Fibroblast of peridontal ligament (primary cell): ENCODE measurements around the gene CDPF1.
"Not testable (repeated sequence)": the region's sequence is repeated elsewhere in the genome, so short reads cannot be mapped to it uniquely, and the experiment has no call there.

ENCODE experiments used
- DNase-seq: peaks from one replicate; pipeline ENCODE4 v3.0.0-alpha.2; 2010; ENCODE audit errors: extremely low read depth

The CDPF1 gene

DNA sequence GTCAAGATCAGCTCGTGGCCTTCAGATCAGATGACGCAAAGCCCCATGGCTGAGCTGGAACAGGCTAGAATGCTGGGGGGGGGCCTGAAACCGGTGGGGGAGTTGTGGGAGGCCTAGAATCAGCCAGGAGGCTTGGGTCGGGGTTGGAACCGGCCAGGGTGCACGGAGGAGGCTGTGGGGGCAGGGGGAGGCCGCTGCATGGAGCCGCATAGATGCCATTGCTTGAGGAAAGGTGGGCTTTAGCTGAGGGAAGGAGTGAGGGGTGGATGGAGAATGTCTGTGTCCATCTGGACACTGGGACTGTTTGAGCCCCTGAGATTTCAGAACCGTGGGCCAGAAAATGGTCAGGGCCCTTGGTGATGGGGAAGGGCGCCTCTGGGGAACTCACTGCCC, 25.2 kb downstream of the CDPF1 start:
- no peak for DNase-seq

DNA sequence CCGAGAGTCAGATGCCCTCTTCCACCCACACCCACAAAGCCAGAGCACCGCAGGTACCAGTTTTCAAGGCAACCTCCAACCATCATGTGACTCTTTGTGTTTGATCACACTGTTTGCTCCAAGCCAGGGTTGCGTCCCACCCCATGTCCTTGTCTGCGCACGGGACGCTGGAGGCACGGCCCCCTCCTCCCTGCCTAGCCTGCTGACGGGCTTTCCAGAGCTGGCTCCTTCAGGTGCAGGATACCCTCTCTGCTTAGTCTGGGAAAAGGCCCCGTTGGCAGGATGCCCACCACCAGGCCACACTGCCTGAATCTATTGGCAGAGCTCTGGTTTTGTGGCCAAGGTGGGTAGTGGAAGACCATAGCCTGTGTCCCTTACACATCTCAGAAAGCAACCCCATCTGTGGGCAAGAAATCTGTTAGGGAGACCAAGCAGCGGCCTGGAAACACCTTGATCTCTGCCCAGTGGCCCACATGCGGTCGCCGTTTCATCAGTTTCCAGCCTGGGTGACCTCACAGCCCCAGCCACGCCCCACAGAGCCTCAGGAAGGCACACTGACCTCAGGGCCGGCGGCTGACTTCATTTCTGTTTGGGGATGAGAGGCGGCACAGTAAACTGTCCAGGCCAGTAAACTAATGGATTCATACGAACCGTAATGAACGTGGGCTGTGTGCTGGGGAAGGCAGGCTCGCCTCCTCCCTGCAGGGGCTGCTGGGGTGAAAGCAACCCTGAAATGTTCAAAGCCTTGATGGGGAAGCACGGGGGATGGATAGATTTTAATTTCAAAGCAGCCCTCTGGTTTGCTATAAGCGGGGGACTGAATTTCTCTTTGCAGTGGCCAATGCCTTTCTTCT, 25.8 kb downstream of the CDPF1 start:
- no peak for DNase-seq

DNA sequence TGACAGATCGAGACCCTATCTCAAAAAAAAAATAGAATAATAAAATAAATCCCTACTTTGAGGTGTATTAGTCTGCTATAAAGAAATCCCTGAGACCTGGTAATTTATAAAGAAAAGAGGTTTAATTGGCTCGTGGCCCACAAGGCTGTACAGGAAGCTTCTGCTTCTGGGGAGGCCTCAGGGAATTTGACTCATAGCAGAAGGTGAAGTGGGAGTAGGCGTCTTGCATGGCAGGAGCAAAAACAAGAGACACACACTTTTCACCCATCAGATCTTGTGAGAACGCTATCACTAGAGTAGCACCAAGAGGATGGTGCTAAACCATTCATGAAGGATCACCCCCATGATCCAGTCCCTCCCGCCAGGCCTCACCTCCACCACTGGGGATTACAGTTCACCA, 29.2 kb downstream of the CDPF1 start:
- no peak for DNase-seq

DNA sequence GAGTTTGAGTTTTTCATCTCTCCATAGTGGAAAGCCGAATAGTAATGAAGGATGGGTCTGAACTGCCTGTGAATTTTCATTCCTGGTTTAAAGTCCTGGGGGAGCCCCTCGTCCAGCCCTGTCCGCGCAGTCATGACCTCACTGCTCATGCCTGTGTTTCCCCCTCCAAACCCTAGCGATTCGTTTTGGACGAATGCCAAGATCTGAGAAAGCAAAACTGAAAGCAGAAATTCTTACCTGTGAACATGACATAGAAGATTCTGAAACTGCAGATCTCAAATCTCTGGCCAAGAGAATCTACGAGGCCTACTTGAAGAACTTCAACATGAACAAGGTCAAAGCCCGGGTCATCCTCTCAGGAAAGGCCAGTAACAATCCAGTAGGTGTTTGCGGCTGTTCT, 30.5 kb downstream of the CDPF1 start:
- no peak for DNase-seq

DNA sequence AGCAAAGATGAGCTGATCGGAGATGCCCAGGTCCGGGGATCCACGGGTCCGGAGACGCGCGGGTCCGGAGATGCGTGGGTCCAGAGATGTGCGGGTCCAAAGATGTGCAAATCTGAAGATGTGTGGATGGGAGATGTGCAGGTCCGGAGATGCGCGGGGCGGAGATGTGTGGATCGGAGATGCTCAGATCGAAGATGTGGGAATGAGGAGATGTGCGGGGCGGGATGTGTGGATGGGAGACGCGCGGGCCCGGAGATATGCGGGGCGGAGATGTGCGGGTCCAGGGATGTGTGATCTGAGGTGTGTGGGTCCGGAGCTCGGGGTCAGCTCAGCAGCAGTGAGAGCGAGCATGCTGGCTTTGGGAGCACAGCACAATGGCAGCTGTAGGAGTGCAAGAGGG, 35.5 kb downstream of the CDPF1 start:
- DNase-seq, result no peak

DNA sequence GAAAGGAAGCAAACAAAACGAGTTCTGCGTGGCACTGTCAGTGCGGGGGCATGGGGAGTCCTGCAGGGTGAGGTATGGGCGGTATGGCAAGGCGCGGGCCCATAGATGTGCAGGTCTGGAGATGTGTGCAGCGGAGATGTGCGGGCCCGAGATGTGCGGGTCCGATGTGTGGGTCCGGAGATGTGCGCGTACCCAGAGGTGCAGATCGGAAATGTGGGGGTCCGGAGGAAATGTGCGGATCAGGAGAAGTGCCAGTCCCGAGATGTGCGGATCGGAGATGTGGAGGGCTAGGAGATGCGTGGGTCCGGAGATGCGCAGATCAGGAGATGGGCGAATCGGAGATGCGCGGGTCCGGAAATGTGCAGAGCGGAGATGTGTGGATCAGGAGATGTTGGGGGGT, 35.9 kb downstream of the CDPF1 start:
- no peak for DNase-seq

DNA sequence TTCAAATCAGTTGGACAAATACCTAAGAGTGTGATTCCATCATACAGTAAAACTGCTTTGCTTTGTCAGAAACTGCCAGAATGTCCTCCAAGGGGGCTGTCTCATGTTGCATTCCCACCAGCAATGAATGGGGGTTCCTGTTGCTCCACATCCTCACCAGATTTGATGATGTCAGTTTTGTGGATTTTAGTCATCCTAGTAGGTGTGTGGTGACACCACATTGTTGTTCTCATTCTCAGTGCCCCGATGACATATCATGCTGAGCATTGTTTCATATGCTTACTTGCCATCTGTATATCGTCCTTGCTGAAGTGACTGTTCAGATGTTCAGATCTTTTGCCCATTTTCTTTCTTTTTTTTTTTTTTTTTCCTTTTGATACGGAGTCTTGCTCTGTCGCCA, 37.0 kb downstream of the CDPF1 start:
- DNase-seq, result no peak

DNA sequence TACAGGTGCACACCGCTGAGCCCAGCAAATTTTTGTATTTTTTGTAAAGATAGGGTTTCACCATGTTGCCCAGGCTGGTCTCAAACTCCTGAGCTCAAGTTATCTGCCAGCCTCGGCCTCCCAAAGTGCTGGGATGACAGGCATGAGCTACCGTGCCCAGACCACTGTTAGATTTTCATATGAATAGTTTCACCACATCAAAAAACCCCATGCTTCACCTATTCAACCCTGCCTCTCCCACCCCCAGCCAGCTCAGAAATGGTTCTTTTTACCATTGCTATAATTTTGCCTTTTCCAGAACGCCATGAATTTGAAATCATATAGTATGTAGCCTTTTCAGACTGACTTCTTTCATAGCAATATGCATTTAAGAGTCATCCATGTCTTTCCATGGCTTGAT, 37.9 kb downstream of the CDPF1 start:
- DNase-seq, result no peak

DNA sequence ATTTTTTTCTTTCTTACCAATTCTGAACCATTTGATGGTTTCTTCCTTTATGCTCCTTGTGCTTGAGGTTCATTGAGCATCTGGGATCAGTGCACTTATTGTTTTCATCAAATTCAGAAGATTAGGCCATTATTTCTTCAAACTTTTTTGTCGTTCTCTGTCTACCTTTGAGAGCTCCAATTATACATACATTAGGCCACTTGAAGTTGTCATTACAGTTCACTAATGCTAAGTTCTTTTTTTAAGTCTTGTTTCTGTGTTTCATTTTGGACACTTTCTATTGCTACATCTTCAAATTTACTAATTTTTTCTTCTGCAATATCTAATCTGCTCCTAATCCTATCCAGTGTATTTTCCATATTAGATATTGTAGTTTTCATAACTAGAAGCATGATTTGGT, 40.8 kb downstream of the CDPF1 start:
- DNase-seq, result peak; percentile 8

DNA sequence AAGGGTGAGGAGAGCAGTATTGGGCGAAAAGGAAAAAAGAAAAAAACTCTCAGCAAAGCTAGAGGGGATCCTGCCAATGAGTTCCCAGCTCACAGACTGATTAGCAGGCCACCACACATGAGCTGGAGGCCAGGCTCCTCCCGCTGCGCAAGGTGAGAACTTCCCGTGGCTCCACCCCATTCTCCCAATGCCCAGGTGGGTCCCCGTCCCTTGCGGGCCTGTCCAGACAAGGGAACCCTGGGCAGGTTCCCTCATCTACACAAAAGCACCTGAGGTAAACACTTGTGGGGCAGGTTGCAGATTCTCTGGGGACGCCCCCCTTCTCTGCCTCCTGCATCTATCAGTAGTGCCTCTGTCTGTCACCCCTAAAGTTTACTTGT, 46.5 kb downstream of the CDPF1 start:
- no peak for DNase-seq

DNA sequence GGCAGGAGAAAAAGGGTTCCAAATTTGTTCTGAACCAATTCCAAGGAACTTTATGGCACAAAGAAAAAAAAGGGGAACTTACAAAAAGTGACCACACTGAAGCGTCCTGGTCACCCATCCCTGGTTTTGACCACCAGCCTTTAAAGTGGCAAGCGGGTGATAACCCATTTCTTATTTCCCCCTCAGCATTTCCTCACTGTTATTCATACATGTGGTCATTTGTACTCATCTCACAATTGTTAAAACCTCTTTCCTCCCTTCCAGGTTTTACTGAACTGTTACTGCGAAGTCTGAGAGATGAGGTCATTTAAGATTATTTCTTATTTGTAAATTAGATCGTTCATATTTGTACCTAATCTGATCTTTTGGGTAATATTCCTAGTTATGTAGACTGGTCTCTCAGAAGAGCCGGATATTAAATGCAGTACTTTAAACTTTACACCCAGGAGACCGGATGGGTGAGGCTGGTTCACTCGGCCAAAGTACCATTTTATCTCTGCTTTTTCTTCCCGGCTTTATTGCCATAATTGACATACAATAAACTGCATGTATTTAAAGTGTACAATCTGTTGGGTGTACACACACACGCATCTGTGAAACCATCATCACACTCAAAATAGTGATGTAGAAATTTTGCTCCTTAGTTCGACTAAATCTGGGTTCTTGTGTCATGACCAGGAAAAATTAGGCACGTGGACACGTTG, 47.0 kb downstream of the CDPF1 start:
- no peak for DNase-seq

DNA sequence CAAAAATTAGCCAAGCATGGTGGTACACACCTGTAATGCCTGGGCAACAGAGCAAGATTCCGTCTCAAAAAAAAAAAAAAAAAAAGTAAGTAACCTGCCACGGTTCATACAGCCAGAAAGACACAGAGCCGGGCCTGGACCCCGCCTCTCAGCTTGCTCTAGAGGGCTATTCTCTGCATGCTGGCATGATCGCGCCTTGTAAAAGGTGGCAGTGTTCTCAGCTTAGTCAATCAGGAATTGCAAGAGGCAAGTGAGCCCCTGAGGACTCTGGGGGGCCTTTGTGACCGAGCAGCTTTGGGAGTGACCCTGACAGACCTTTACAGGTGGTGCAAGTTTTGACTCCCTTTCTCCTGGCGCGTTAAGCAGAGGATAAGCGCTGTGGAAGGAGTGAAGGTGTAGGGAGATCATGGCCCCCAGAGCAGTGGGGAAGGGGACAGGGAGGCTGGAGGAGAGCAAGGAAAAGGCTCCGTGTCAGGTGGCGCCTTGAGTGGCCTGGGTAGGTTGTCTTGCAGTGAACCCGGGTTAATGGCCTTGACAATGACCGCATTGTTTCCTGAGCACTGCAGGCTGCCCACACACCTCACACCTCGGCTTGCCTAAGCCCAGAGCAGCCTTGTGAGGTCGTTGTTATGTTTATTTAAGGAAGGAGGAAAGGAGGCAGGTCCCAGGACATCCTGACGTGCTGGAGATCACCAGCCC, 48.9 kb downstream of the CDPF1 start:
- no peak for DNase-seq

DNA sequence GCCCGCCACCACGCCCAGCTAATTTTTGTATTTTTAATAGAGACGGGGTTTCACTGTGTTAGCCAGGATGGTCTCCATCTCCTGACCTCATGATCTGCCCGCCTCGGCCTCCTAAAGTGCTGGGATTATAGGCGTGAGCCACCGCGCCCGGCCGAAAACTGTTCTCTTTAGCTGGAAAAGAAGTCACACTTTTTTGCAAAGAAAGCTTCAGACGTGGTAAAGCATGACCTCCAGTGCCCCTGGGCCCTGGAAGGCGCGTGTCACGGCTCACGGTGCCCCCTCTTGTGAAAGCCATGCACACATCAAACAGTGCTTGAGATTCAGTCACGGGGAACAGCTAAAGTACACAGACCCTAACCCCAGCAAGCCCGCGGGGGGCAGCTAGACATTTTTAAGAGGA, 51.3 kb downstream of the CDPF1 start:
- not testable (repeated sequence) for DNase-seq

DNA sequence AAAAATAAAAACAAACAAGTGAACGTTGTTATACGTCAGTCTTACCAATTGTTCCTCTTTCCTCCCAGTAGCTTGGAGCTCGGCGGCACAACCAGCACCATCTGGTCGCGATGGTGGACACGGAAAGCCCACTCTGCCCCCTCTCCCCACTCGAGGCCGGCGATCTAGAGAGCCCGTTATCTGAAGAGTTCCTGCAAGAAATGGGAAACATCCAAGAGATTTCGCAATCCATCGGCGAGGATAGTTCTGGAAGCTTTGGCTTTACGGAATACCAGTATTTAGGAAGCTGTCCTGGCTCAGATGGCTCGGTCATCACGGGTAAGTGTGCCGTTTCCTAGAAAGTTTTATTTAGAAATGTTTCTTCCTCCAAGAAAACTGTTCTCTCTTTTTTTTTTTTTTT, 51.8 kb downstream of the CDPF1 start:
- no peak for DNase-seq

DNA sequence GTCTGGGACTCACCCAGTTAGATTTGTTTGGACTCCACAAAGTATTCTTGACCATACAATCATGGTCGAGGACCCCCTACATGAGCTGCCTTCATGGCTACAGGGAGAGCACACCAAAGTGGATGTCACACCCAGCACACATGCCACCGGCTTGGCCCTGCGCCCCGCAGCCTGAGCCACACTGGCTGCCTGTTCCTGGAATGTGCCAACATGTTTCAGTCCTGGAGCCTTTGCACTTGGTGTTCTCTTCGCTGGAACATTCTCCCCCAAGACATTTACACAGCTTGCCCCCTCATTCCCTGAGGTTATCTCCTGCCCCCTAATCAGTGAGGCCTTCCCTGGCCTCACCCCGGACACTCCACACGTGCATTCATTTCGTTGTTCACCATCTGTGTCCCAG, 53.8 kb downstream of the CDPF1 start:
- no peak for DNase-seq

DNA sequence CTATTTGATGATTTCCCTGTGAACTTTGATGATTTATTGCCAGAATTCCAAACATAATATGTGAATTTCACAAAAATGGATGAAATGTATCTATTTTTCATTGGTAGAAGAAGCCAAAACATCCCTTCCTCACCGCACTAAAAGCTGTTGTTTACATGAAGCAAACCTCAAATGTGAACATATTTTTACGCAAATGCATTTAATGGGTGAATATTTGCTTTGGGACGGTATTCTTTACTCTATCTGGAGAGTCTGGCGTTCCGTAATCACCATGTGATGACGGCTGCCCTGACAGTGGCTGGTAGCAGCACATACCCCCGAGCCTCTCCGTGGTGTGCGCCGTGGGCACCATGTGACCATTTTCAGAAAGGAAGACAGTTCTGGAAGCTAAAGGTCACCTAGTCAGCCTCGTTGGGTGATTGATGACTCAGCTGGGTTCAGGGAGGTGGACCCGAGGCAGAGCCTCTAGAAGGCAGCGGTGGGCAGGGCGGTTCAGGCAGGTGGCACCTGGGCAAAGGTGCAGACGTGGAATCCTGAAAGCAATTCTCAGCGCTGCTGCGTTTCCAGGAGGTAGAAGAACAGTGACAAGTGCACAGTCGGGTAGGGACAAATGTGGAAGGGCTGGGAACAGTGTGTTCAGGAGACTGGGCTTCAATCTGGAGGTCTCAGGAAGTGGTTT, 54.5 kb downstream of the CDPF1 start:
- peak; percentile 84 for DNase-seq
